GM21786 (cell line): ENCODE measurements around the gene FLT4.

ENCODE experiments used
- ATAC-seq: cut with Tn5 transposase; IDR thresholded peaks from one replicate; pipeline ENCODE4 v1.9.1; 2021; ENCODE audit not compliant: unreplicated experiment

FLT4 gene

GRCh38 chr5:180594311-180595045 lies 54.9 kb downstream of the FLT4 start:
- no peak for ATAC-seq

GRCh38 chr5:180593446-180594206 lies 55.8 kb downstream of the FLT4 start:
- ATAC-seq: no peak

- ATAC-seq: no peak
Observed at GRCh38 chr5:180592176-180592575, 57.2 kb downstream of the FLT4 start.

- ATAC-seq: no peak
Observed at GRCh38 chr5:180591311-180591887, 58.0 kb downstream of the FLT4 start, which contains the start of gene SCGB3A1. Gene SCGB3A1, minus strand, starts transcription at chr5:180591499. Its CDS starts 37 bp downstream, at chr5:180591462.

GRCh38 chr5:180590543-180591310 lies 58.7 kb downstream of the FLT4 start:
- ATAC-seq: no peak

GRCh38 chr5:180589771-180590542 lies 59.4 kb downstream of the FLT4 start:
- no peak for ATAC-seq

- ATAC-seq: no peak
Observed at GRCh38 chr5:180586870-180587269, 62.5 kb downstream of the FLT4 start.

GRCh38 chr5:180586204-180586603 lies 63.2 kb downstream of the FLT4 start:
- ATAC-seq: no peak

- ATAC-seq: no peak
Observed at GRCh38 chr5:180583738-180584137, 65.7 kb downstream of the FLT4 start.

GRCh38 chr5:180580681-180581080 lies 68.7 kb downstream of the FLT4 start:
- ATAC-seq: no peak

GRCh38 chr5:180575571-180575970 lies 73.8 kb downstream of the FLT4 start:
- ATAC-seq: no peak

- no peak for ATAC-seq
Observed at GRCh38 chr5:180568914-180569313, 80.5 kb downstream of the FLT4 start.

- no peak for ATAC-seq
Observed at GRCh38 chr5:180563994-180564393, 85.4 kb downstream of the FLT4 start.

GRCh38 chr5:180558232-180558631 lies 91.2 kb downstream of the FLT4 start:
- no peak for ATAC-seq

GRCh38 chr5:180557217-180557809 lies 92.1 kb downstream of the FLT4 start:
- ATAC-seq: no peak

GRCh38 chr5:180555168-180555921 lies 94.1 kb downstream of the FLT4 start:
- no peak for ATAC-seq

GRCh38 chr5:180553530-180553929 lies 95.9 kb downstream of the FLT4 start:
- no peak for ATAC-seq
